ENCODE measurements around the gene ASB2.

The ASB2 gene

DNA sequence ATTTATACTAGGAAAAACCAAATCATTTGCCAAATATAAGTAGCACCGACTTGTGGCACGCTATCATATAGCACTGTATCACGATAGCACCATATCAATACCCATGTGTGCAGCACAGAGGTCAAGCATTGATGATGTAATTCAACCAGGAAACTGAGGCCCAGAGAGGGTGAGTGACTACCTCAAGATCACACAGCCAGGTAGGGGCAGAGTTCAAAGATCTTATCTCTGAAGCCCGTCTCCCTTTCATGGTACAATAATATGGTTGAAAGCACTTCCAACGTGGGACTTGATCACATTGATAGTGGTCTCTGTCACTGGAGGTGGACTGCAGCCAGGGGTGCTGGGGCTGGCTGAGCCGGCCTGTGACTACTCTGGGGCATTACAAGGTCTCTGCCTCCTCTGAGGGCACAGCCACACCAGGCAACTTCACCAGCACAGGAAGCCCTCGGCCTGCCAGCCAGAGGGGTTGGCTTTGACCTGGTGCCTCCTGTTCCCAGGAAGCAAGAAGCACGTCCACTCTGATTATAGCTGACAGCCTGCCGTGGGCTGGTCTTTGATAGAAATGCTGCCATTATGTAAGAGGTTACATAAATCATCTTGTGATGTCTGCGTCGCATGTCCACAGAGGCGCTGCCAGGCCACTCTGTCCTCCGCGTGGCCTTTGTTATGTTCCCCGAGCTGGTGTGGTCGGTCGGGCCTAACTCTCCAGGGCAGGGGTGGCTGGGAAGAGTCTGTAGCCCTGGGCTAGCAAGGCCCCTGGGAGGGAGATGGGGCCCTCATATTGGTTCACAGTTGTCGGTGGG is 55.2 kb downstream of the ASB2 start:
- Histone ChIP-seq H3K4me1 (ENCODE audit: control extremely low read depth in 1 of 4, control insufficient read depth in 4 of 4, insufficient read depth in 4 of 4, low read length in 3 of 4) (no peaks in the 10 kb centered on the region), H3K9me3 (ENCODE audit: control extremely low read depth in 1 of 5, control insufficient read depth in 4 of 5, insufficient read depth in 2 of 5, low read depth in 1 of 5, low read length in 4 of 5) (peaks cover 0 to 6% (median 0%) of the 10 kb centered on the region in 5 experiments), H3K27ac (ENCODE audit: insufficient read depth in 1 of 2, low read depth in 1 of 2, low read length in 2 of 2, poor library complexity in 1 of 2, severe bottlenecking in 2 of 2) (no peak overlapping the region), H3K4me3 (ENCODE audit: control insufficient read depth in 1 of 7, extremely low read depth in 1 of 7, insufficient read depth in 4 of 7, low read depth in 2 of 7, low read length in 6 of 7) (no peak overlapping the region), H3K27me3 (replicated peaks in 2 of 5; ENCODE audit: control insufficient read depth in 4 of 5, insufficient read depth in 5 of 5, low read length in 4 of 5) (peaks cover 0 to 1% (median 0%) of the 10 kb centered on the region in 5 experiments), H3K36me3 (ENCODE audit: control insufficient read depth in 4 of 4, insufficient read depth in 4 of 4, low read length in 3 of 4) (no peaks in the 10 kb centered on the region)
- no peak for DNase-seq
- ChIA-PET CTCF (interaction anchor here (0.9 kb wide), 1 partner anchor 50 kb away, joined by 4 read pairs; no protein-coding TSS in a partner anchor), POLR2A (no interaction called here)
- 89% methylated on average over 14 of the region's 18 CpGs for WGBS (ENCODE audit: insufficient coverage)

DNA sequence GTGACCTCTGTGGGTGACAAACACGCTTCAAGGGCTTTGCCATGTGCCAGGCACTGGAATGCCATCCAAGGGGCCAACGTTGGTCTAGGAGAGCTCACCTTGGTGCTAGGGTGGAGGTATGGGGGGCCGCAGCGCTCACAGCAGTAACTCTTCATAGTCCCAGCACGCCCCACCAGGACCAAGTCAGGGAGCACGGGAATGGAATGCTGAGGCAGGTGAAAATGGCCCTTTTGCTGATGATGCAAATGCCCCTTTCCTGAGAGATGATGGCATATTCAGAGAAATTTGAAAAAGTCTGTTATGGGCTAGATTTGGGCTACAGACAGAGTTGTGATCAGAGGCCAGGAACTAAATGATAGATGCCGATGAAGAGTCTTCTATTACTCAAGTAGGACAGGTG is 59.2 kb downstream of the ASB2 start:
- H3K27me3 ChIP-seq (replicated peaks in 2 of 5; ENCODE audit: control insufficient read depth in 4 of 5, insufficient read depth in 5 of 5, low read length in 4 of 5): peaks cover 0 to 1% (median 0%) of the 10 kb centered on the region in 5 experiments
- no peaks in the 10 kb centered on the region for H3K4me1 ChIP-seq (ENCODE audit: control extremely low read depth in 1 of 4, control insufficient read depth in 4 of 4, insufficient read depth in 4 of 4, low read length in 3 of 4)
- DNase-seq: no peak
- ChIA-PET CTCF (interaction anchor here (0.8 kb wide), 1 partner anchor 263 kb away, joined by 3 read pairs; no protein-coding TSS in a partner anchor), POLR2A (no interaction called here)
- H3K27ac ChIP-seq (ENCODE audit: insufficient read depth in 1 of 2, low read depth in 1 of 2, low read length in 2 of 2, poor library complexity in 1 of 2, severe bottlenecking in 2 of 2): no peak overlapping the region
- H3K36me3 ChIP-seq (ENCODE audit: control insufficient read depth in 4 of 4, insufficient read depth in 4 of 4, low read length in 3 of 4): no peaks in the 10 kb centered on the region
- 97% methylated on average over 7 of the region's 7 CpGs for WGBS (ENCODE audit: insufficient coverage)
- H3K9me3 ChIP-seq (ENCODE audit: control extremely low read depth in 1 of 5, control insufficient read depth in 4 of 5, insufficient read depth in 2 of 5, low read depth in 1 of 5, low read length in 4 of 5): peaks cover 0 to 12% (median 0%) of the 10 kb centered on the region in 5 experiments
- no peak overlapping the region for H3K4me3 ChIP-seq (ENCODE audit: control insufficient read depth in 1 of 7, extremely low read depth in 1 of 7, insufficient read depth in 4 of 7, low read depth in 2 of 7, low read length in 6 of 7)

DNA sequence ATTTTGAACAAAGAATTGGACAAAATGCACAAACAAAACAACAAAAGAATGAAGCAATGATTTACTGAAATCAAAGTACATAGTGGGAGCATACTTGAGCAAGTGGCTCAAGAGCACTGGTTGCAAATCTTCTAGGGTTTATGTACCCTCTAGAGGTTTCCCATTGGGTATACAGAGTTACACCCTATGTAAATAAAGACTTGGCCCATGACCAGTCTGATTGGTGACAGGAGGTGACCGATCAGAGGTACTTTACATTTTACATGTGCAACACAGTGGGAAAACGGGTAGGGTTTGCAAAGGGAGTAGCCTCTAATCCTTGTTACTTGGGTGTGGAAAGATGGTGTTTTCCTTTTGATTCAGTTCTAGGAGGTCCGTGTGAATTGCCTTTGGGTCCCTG is 59.9 kb downstream of the ASB2 start:
- POLR2A ChIA-PET: no interaction called here

DNA sequence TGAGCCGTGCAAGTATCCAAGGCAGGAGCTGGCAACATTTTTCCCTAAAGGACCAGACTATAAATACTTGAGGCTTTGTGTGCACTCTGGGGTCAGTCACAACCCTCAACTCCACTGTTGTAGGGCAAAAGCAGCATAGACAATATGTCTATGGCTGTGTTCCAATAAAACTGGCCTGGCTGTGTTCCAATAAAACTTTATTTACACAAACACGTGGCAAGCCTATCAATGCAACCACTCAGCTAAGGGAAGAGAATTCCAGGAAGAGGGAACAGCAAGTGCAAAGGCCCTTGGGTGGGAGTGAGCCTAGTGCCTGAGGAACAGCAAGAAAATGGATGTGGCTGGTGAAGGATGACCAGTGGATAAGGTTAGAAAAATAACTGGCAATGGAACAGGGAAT is 60.6 kb downstream of the ASB2 start:
- no peaks in the 10 kb centered on the region for H3K4me1 ChIP-seq (ENCODE audit: control extremely low read depth in 1 of 4, control insufficient read depth in 4 of 4, insufficient read depth in 4 of 4, low read length in 3 of 4)
- no peak for DNase-seq
- ChIA-PET POLR2A (no interaction called here), CTCF (no interaction called here)
- peaks cover 0 to 12% (median 0%) of the 10 kb centered on the region in 5 experiments for H3K9me3 ChIP-seq (ENCODE audit: control extremely low read depth in 1 of 5, control insufficient read depth in 4 of 5, insufficient read depth in 2 of 5, low read depth in 1 of 5, low read length in 4 of 5)
- H3K27me3 ChIP-seq (replicated peaks in 2 of 5; ENCODE audit: control insufficient read depth in 4 of 5, insufficient read depth in 5 of 5, low read length in 4 of 5): peaks cover 0 to 3% (median 0%) of the 10 kb centered on the region in 5 experiments
- H3K27ac ChIP-seq (ENCODE audit: insufficient read depth in 1 of 2, low read depth in 1 of 2, low read length in 2 of 2, poor library complexity in 1 of 2, severe bottlenecking in 2 of 2): no peak overlapping the region
- 60% methylated on average over 2 of the region's 2 CpGs for WGBS (ENCODE audit: insufficient coverage)
- no peak overlapping the region for H3K4me3 ChIP-seq (ENCODE audit: control insufficient read depth in 1 of 7, extremely low read depth in 1 of 7, insufficient read depth in 4 of 7, low read depth in 2 of 7, low read length in 6 of 7)
- no peaks in the 10 kb centered on the region for H3K36me3 ChIP-seq (ENCODE audit: control insufficient read depth in 4 of 4, insufficient read depth in 4 of 4, low read length in 3 of 4)

More for the DNA sequence above, 59.9 kb downstream of the ASB2 start:
- Histone ChIP-seq H3K27ac (ENCODE audit: insufficient read depth in 1 of 2, low read depth in 1 of 2, low read length in 2 of 2, poor library complexity in 1 of 2, severe bottlenecking in 2 of 2) (no peak overlapping the region), H3K9me3 (ENCODE audit: control extremely low read depth in 1 of 5, control insufficient read depth in 4 of 5, insufficient read depth in 2 of 5, low read depth in 1 of 5, low read length in 4 of 5) (peaks cover 0 to 12% (median 0%) of the 10 kb centered on the region in 5 experiments), H3K36me3 (ENCODE audit: control insufficient read depth in 4 of 4, insufficient read depth in 4 of 4, low read length in 3 of 4) (no peaks in the 10 kb centered on the region), H3K4me3 (ENCODE audit: control insufficient read depth in 1 of 7, extremely low read depth in 1 of 7, insufficient read depth in 4 of 7, low read depth in 2 of 7, low read length in 6 of 7) (no peak overlapping the region), H3K4me1 (ENCODE audit: control extremely low read depth in 1 of 4, control insufficient read depth in 4 of 4, insufficient read depth in 4 of 4, low read length in 3 of 4) (no peaks in the 10 kb centered on the region), H3K27me3 (replicated peaks in 2 of 5; ENCODE audit: control insufficient read depth in 4 of 5, insufficient read depth in 5 of 5, low read length in 4 of 5) (peaks cover 0 to 1% (median 0%) of the 10 kb centered on the region in 5 experiments)
- 85% methylated on average over 2 of the region's 3 CpGs for WGBS (ENCODE audit: insufficient coverage)
- CTCF ChIA-PET: no interaction called here
- DNase-seq: no peak

DNA sequence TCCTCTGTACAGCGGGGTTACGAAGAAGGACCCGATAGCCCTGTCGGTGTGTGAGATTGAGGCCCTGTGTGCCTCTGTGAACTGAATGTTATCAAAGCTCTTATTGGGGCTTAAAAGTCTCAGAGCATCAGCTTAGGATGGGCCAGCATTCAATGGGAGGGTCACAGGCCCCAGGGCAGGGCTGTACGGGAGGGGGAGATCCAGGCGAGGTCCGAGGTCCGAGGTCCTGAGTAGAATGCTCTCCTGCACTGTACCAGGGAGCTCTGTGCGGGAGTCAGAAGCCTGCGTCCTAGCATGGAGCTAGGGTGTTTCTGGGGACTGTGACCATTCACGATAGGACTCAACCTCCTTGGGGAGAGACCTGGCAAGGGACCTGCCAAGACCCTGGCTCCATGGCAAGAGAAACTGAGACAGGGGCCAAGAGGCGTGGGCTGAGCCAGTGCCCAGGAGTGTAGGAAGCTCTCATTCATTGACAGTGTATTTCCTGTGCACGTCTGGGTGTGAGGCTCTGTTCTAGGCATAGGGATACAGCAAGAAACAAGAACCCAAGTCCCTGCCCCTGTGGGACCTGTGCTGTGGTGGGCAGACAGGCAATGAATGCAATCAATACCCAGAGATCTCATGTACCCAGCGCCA is 61.2 kb downstream of the ASB2 start:
- H3K9me3 ChIP-seq (ENCODE audit: control extremely low read depth in 1 of 5, control insufficient read depth in 4 of 5, insufficient read depth in 2 of 5, low read depth in 1 of 5, low read length in 4 of 5): peaks cover 0 to 12% (median 0%) of the 10 kb centered on the region in 5 experiments
- H3K36me3 ChIP-seq (ENCODE audit: control insufficient read depth in 4 of 4, insufficient read depth in 4 of 4, low read length in 3 of 4): no peaks in the 10 kb centered on the region
- CTCF ChIA-PET: no interaction called here
- WGBS (ENCODE audit: insufficient coverage): 89% methylated on average over 10 of the region's 14 CpGs
- DNase-seq: no peak
- H3K27me3 ChIP-seq (replicated peaks in 2 of 5; ENCODE audit: control insufficient read depth in 4 of 5, insufficient read depth in 5 of 5, low read length in 4 of 5): peaks cover 0 to 3% (median 0%) of the 10 kb centered on the region in 5 experiments
- POLR2A ChIA-PET: no interaction called here
- no peak overlapping the region for H3K27ac ChIP-seq (ENCODE audit: insufficient read depth in 1 of 2, low read depth in 1 of 2, low read length in 2 of 2, poor library complexity in 1 of 2, severe bottlenecking in 2 of 2)
- no peaks in the 10 kb centered on the region for H3K4me1 ChIP-seq (ENCODE audit: control extremely low read depth in 1 of 4, control insufficient read depth in 4 of 4, insufficient read depth in 4 of 4, low read length in 3 of 4)
- no peak overlapping the region for H3K4me3 ChIP-seq (ENCODE audit: control insufficient read depth in 1 of 7, extremely low read depth in 1 of 7, insufficient read depth in 4 of 7, low read depth in 2 of 7, low read length in 6 of 7)

DNA sequence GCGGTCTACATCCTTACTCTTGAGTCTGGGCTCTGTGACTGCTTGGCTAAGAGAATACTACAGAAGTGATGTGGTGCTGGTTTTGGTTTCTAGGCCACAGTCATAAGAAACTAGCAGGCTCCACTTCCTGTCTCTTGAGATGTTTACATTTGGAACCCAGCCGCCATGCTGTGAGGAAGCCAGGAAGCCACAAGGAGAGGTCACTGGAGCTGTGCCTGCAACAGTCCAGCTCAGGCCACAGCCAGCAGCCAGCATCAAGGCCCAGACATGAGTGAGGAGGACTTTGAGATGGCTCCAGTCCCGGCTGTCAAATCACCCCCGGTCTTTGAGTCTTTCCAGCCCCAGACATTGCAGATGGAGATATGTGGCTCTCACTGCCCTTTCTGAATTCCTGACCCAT is 62.1 kb downstream of the ASB2 start:
- peaks cover 0 to 7% (median 0%) of the 10 kb centered on the region in 5 experiments for H3K9me3 ChIP-seq (ENCODE audit: control extremely low read depth in 1 of 5, control insufficient read depth in 4 of 5, insufficient read depth in 2 of 5, low read depth in 1 of 5, low read length in 4 of 5)
- no peak for DNase-seq
- ChIA-PET POLR2A (no interaction called here), CTCF (no interaction called here)
- 86% methylated on average over 4 of the region's 4 CpGs for WGBS (ENCODE audit: insufficient coverage)
- H3K27me3 ChIP-seq (replicated peaks in 2 of 5; ENCODE audit: control insufficient read depth in 4 of 5, insufficient read depth in 5 of 5, low read length in 4 of 5): peaks cover 0 to 5% (median 0%) of the 10 kb centered on the region in 5 experiments
- no peak overlapping the region for H3K4me3 ChIP-seq (ENCODE audit: control insufficient read depth in 1 of 7, extremely low read depth in 1 of 7, insufficient read depth in 4 of 7, low read depth in 2 of 7, low read length in 6 of 7)
- no peak overlapping the region for H3K27ac ChIP-seq (ENCODE audit: insufficient read depth in 1 of 2, low read depth in 1 of 2, low read length in 2 of 2, poor library complexity in 1 of 2, severe bottlenecking in 2 of 2)
- no peaks in the 10 kb centered on the region for H3K36me3 ChIP-seq (ENCODE audit: control insufficient read depth in 4 of 4, insufficient read depth in 4 of 4, low read length in 3 of 4)
- H3K4me1 ChIP-seq (ENCODE audit: control extremely low read depth in 1 of 4, control insufficient read depth in 4 of 4, insufficient read depth in 4 of 4, low read length in 3 of 4): no peaks in the 10 kb centered on the region

DNA sequence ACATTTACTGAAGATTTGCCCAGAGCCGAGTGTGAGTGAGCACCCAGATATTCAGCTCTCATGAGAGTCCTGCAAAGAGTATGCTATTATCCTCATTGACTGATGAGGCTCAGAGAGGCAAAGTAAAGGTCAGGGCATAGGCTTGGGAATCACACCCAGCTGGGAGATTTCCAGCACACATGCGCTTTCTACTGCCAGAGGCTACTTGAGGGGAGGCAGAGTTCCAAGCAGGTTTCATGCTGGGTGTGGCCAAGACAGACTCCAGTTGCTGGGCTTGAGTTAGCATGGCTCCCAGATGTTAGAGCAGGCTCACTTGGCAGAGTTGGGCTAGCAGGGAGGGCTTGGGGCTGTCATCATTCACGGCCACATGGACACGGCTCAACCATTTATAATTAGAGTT is 63.6 kb downstream of the ASB2 start:
- H3K27ac ChIP-seq (ENCODE audit: insufficient read depth in 1 of 2, low read depth in 1 of 2, low read length in 2 of 2, poor library complexity in 1 of 2, severe bottlenecking in 2 of 2): no peak overlapping the region
- CTCF ChIA-PET: no interaction called here

More for the DNA sequence above, 63.6 kb downstream of the ASB2 start:
- Histone ChIP-seq H3K27me3 (replicated peaks in 2 of 5; ENCODE audit: control insufficient read depth in 4 of 5, insufficient read depth in 5 of 5, low read length in 4 of 5) (peaks cover 0 to 5% (median 0%) of the 10 kb centered on the region in 5 experiments), H3K36me3 (ENCODE audit: control insufficient read depth in 4 of 4, insufficient read depth in 4 of 4, low read length in 3 of 4) (no peaks in the 10 kb centered on the region), H3K4me1 (ENCODE audit: control extremely low read depth in 1 of 4, control insufficient read depth in 4 of 4, insufficient read depth in 4 of 4, low read length in 3 of 4) (no peaks in the 10 kb centered on the region), H3K4me3 (ENCODE audit: control insufficient read depth in 1 of 7, extremely low read depth in 1 of 7, insufficient read depth in 4 of 7, low read depth in 2 of 7, low read length in 6 of 7) (no peak overlapping the region), H3K9me3 (ENCODE audit: control extremely low read depth in 1 of 5, control insufficient read depth in 4 of 5, insufficient read depth in 2 of 5, low read depth in 1 of 5, low read length in 4 of 5) (peaks cover 0 to 6% (median 0%) of the 10 kb centered on the region in 5 experiments)
- 100% methylated on average over 3 of the region's 4 CpGs for WGBS (ENCODE audit: insufficient coverage)
- no peak for DNase-seq
- POLR2A ChIA-PET: no interaction called here
